Gastroesophageal sphincter (tissue), 4 donors: Measurements from ENCODE around the gene ERCC6. TPM values are rescaled to one million over a fixed set of nuclear protein-coding genes. Genes with fewer than 3 reads are reported as not detected.

Source experiments
- ATAC-seq: fragments of 150-250 bp; one replicate; pipeline ENCODE4 v1.9.1; 2016; ENCODE audit warnings: mild to moderate bottlenecking, moderate library complexity
- H3K27ac ChIP-seq, 4 donors: fragments of 200-600 bp; sonication (generic) in 3 of 4; 1 replicate in 3 of 4; 2 replicates in 1 of 4; pipeline ENCODE4 v1.5.1; 2016 to 2019
- H3K27me3 ChIP-seq: fragments of 200-600 bp; sonication (generic); one replicate; pipeline ENCODE4 v1.5.1; 2019
- H3K36me3 ChIP-seq, 2 donors: fragments of 200-600 bp; sonication (generic); one replicate each; pipeline ENCODE4 v1.5.1; 2019; ENCODE audit warnings: control low read depth in 1 of 2
- H3K4me1 ChIP-seq, 3 donors: fragments of 200-600 bp; sonication (generic); 1 replicate in 2 of 3; 2 replicates in 1 of 3; pipeline ENCODE4 v1.5.1; 2016 to 2019; ENCODE audit warnings: control low read depth in 2 of 3
- H3K4me3 ChIP-seq, 2 donors: fragments of 200-600 bp; sonication (generic); one replicate each; pipeline ENCODE4 v1.5.1; 2019; ENCODE audit warnings: mild to moderate bottlenecking in 1 of 2, moderate library complexity in 1 of 2
- H3K9me3 ChIP-seq, 3 donors: fragments of 200-600 bp; sonication (generic); one replicate each; pipeline ENCODE4 v1.5.1; 2017 to 2019; ENCODE audit warnings: control low read depth in 2 of 3
- EP300 ChIP-seq: sonication (generic); formaldehyde crosslinking; IDR thresholded peaks from one replicate; pipeline ENCODE4 v1.6.1; 2017; ENCODE audit warnings: antibody characterized with exemption, mild to moderate bottlenecking
- POLR2A ChIP-seq, 2 donors: fragments of 450-650 bp; IDR thresholded peaks; one replicate each; pipeline ENCODE4 v1.6.1; 2017; ENCODE audit warnings: antibody characterized with exemption in 2 of 2, mild to moderate bottlenecking in 2 of 2, moderate library complexity in 1 of 2
- POLR2AphosphoS5 ChIP-seq: sonication (generic); formaldehyde crosslinking; IDR thresholded peaks from one replicate; pipeline ENCODE4 v1.6.1; 2017; ENCODE audit warnings: antibody characterized with exemption
- WGBS, 2 donors: methylation state at CpG; one replicate each; pipeline ENCODE4 v1.1.5; 2018; ENCODE audit warnings: low coverage in 1 of 2; 5-methylcytosine and 5-hydroxymethylcytosine counted together
- total RNA-seq, 4 donors: library from RNA; depleted of rRNA; stranded (reverse); fragments of >200 nt; gene quantifications; one replicate each; pipeline ENCODE4 v1.1.0, GENCODE V29; 2016
- TF ChIP-seq, protein P1 (sequence below), 4 experiments: fragments of 200-600 bp in 2 of 4; fragments of 450-650 bp in 2 of 4; sonication (generic) in 1 of 4; IDR thresholded peaks; one replicate each; pipeline ENCODE4 v1.5.1; 2017 to 2019; ENCODE audit warnings: antibody characterized with exemption in 4 of 4, mild to moderate bottlenecking in 2 of 4, moderate library complexity in 2 of 4

ERCC6 gene
- total RNA-seq, 4 donors from 2014 or later, result 9.6 to 13.5 (median 11.0) TPM

DNA sequence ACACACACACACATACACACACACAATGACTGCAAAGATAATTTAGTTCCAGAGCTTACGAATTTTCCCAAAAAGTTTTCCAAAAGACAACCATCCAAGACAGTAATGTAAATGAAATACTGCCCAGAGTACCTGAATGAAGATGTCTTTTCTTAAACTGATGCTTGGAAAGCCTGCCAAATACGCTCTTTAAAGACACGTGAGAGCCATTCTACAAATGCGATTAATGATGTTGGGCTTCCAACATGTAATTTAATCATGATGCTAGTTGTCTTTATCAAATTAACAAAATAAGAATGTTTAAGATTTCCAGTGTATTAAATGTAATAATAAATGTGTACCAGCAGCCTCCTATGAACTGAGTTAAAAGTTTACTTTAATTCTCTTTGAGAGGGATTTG lies 11.1 kb downstream of the ERCC6 start:
- Histone ChIP-seq H3K9me3 (no peaks in the 10 kb centered on the region), H3K27me3 (no peaks in the 10 kb centered on the region), H3K4me1 (peaks cover 0 to 9% (median 0%) of the 10 kb centered on the region in 3 donors), H3K27ac (no peak overlapping the region), H3K36me3 (peaks cover 4 to 99% of the 10 kb centered on the region in 2 donors), H3K4me3 (no peak overlapping the region)
- ATAC-seq, result no peak
- TF ChIP-seq POLR2AphosphoS5 (no peak), POLR2A (IDR thresholded peaks at IDR 0.05) (no peak), EP300 (no peak)
- TF ChIP-seq, protein P1, sequence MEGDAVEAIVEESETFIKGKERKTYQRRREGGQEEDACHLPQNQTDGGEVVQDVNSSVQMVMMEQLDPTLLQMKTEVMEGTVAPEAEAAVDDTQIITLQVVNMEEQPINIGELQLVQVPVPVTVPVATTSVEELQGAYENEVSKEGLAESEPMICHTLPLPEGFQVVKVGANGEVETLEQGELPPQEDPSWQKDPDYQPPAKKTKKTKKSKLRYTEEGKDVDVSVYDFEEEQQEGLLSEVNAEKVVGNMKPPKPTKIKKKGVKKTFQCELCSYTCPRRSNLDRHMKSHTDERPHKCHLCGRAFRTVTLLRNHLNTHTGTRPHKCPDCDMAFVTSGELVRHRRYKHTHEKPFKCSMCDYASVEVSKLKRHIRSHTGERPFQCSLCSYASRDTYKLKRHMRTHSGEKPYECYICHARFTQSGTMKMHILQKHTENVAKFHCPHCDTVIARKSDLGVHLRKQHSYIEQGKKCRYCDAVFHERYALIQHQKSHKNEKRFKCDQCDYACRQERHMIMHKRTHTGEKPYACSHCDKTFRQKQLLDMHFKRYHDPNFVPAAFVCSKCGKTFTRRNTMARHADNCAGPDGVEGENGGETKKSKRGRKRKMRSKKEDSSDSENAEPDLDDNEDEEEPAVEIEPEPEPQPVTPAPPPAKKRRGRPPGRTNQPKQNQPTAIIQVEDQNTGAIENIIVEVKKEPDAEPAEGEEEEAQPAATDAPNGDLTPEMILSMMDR (IDR thresholded peaks at IDR 0.05), result no peak
- WGBS, 2 donors, result 100% methylated on average over 4 of the region's 4 CpGs

DNA sequence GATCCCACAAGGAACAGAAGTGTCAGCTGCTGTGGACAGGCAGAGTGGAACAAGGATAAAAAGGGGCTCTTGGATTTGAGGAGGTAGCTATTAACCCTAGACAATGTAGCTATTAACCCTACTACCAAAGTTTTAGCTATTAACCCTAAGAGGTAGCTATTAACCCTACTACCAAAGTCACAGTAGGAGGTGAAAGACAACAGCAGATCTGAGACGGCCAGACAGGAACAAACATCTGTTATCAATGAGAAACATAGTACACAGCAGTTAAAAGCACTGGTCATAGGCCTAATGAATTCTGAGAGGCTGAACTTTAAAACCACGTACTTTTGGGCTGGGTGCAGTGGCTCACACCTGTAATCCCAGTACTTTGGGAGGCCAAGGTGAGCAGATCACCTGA lies 11.9 kb downstream of the ERCC6 start:
- no peak overlapping the region for H3K4me3 ChIP-seq
- no peak overlapping the region for H3K27ac ChIP-seq
- H3K9me3 ChIP-seq, result no peaks in the 10 kb centered on the region
- no peaks in the 10 kb centered on the region for H3K27me3 ChIP-seq
- TF ChIP-seq EP300 (no peak), POLR2A (IDR thresholded peaks at IDR 0.05) (no peak), POLR2AphosphoS5 (no peak)
- TF ChIP-seq, protein P1 (IDR thresholded peaks at IDR 0.05), result no peak
- peaks cover 4 to 97% of the 10 kb centered on the region in 2 donors for H3K36me3 ChIP-seq
- H3K4me1 ChIP-seq, result peaks cover 0 to 9% (median 0%) of the 10 kb centered on the region in 3 donors
- 81 to 89% methylated on average over 2 of the region's 2 CpGs for WGBS, 2 donors
- no peak for ATAC-seq

DNA sequence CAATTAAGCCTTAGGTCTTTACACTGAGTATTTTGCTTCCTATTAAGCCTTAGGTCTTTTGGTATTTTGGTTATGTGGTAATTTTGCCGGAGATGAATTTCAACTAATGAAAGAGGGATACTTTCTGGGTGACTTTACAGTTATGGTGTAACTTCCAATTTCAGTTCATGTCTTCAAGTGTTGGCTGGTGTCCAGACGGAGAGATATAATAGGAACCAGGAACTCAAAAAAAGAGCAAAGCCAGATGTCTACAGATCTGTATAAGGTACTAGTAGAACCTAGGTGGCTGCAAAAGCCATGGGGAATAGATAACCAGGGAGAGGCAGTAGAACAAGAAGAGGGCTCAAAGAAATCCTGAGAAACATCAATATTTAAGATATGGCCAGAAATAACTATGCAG lies 12.3 kb downstream of the ERCC6 start:
- no peak overlapping the region for H3K27ac ChIP-seq
- TF ChIP-seq, protein P1 (IDR thresholded peaks at IDR 0.05), result no peak
- TF ChIP-seq EP300 (no peak), POLR2A (IDR thresholded peaks at IDR 0.05) (no peak), POLR2AphosphoS5 (no peak)
- no peaks in the 10 kb centered on the region for H3K27me3 ChIP-seq
- H3K4me3 ChIP-seq, result no peak overlapping the region
- H3K36me3 ChIP-seq, result peaks cover 4 to 97% of the 10 kb centered on the region in 2 donors
- ATAC-seq, result no peak
- WGBS, 2 donors, result 78 to 86% methylated on average over 1 to 2 of the region's 2 CpGs
- H3K4me1 ChIP-seq, result peaks cover 0 to 5% (median 0%) of the 10 kb centered on the region in 3 donors
- no peaks in the 10 kb centered on the region for H3K9me3 ChIP-seq

DNA sequence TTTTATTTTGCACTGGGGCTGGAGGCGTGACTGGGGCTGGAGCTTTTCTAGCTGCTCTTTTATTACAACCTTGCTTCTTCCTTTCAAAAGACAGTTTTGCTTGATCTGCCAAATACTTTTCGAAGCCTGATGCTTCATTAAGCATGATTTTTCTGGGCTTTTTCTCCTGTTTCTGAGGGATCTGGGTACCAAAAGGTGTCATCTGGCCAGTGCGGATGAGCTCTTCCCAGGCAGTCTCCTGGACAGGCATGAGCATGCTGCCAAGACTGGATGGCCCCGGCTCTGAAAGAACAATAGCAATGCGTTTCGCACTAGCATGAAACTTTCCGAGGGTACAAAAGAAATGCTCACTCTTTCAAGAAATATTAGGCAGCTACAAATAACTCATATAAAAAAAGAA lies 14.4 kb downstream of the ERCC6 start:
- Histone ChIP-seq H3K36me3 (peaks cover 4 to 92% of the 10 kb centered on the region in 2 donors), H3K4me1 (no peaks in the 10 kb centered on the region), H3K27me3 (no peaks in the 10 kb centered on the region), H3K27ac (no peak overlapping the region), H3K9me3 (no peaks in the 10 kb centered on the region), H3K4me3 (no peak overlapping the region)
- TF ChIP-seq POLR2A (IDR thresholded peaks at IDR 0.05) (no peak), EP300 (no peak), POLR2AphosphoS5 (no peak)
- TF ChIP-seq, protein P1 (IDR thresholded peaks at IDR 0.05), result no peak
- WGBS, 2 donors, result 87 to 88% methylated on average over 3 to 7 of the region's 7 CpGs
- no peak for ATAC-seq

DNA sequence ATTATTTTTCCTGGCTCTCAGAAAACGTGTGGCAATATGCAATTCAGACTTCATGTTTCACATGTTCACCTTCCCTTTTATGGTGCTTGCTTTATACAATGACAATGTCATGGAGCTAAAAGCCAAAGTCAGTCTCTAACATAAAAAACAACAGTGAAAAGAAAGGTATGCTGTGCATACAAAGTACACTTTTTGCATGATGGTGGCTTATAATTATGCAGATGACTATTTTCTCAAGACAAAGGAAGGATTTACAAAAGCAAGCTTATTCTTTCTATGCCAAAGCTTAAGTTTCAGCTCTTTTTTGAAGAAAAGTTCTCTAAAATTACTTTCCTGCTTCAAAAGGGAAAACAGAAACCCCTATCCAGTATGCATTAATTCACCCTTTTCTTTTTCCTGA lies 15.6 kb downstream of the ERCC6 start:
- WGBS, 2 donors, result 0% methylated on average over 1 of the region's 1 CpG
- TF ChIP-seq, protein P1 (IDR thresholded peaks at IDR 0.05), result no peak
- TF ChIP-seq EP300, result no peak
- no peak for TF ChIP-seq POLR2A (IDR thresholded peaks at IDR 0.05)
- no peak for TF ChIP-seq POLR2AphosphoS5
- Histone ChIP-seq H3K36me3 (peaks cover 3 to 82% of the 10 kb centered on the region in 2 donors), H3K4me1 (no peaks in the 10 kb centered on the region), H3K27ac (no peak overlapping the region), H3K4me3 (no peak overlapping the region), H3K9me3 (no peaks in the 10 kb centered on the region), H3K27me3 (no peaks in the 10 kb centered on the region)
- no peak for ATAC-seq
